ENCODE measurements around the gene RWDD1.

- TF ChIP-seq CTCF (conservative IDR thresholded peaks at IDR 0.05; ENCODE audit: low read depth, low read length), result no peak
- TF ChIP-seq EZH2 (IDR thresholded peaks at IDR 0.05; ENCODE audit: borderline replicate concordance, low read depth, low read length, poor library complexity, severe bottlenecking), result no peak
Observed at GRCh38 chr6:116529466-116530290, 41.6 kb upstream of the RWDD1 start.

Measured in A673 (cell line).